Activated CD8-positive, alpha-beta memory T cell treated with anti-CD3 and anti-CD28 coated beads, Interleukin-2, amount 50 U/mL, for 1 hour (primary cell): ENCODE results near the gene FGFBP1.

Experiments used
- DNase-seq: peaks from one replicate; pipeline ENCODE4 v3.0.0-alpha.2; 2020; ENCODE audit errors: extremely low read depth

Gene FGFBP1

GRCh38 chr4:15912961-15913630, 25.4 kb downstream of the FGFBP1 start:
- DNase-seq, result no peak

DNA sequence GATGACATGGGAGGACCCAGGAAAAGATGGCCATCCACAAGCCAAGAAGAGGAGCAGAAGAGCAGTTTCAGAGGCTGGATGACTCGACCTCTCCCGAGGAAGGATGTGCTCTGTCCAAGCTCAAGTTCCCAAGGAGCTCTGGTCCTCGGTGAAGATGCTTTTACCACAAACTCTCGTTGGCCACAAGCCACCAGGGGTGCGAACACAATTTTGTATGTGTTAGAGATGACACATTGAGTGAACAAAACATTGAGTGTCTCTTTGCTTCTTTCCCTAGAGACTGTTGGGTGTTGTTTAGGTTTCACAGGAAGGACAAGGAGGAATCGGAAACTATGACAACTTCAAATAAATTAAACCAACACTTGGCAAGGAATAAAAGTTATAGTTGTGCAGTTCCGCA, 26.3 kb downstream of the FGFBP1 start:
- no peak for DNase-seq

- DNase-seq, result no peak
Observed at GRCh38 chr4:15910155-15910940, 28.2 kb downstream of the FGFBP1 start.

GRCh38 chr4:15907430-15907829, 31.1 kb downstream of the FGFBP1 start:
- DNase-seq, result no peak

GRCh38 chr4:15906020-15906443, 32.5 kb downstream of the FGFBP1 start:
- no peak for DNase-seq

- no peak for DNase-seq
Observed at GRCh38 chr4:15902746-15903145, 35.8 kb downstream of the FGFBP1 start.

- no peak for DNase-seq
Observed at GRCh38 chr4:15901998-15902397, 36.5 kb downstream of the FGFBP1 start.

GRCh38 chr4:15901007-15901406, 37.5 kb downstream of the FGFBP1 start:
- no peak for DNase-seq

DNA sequence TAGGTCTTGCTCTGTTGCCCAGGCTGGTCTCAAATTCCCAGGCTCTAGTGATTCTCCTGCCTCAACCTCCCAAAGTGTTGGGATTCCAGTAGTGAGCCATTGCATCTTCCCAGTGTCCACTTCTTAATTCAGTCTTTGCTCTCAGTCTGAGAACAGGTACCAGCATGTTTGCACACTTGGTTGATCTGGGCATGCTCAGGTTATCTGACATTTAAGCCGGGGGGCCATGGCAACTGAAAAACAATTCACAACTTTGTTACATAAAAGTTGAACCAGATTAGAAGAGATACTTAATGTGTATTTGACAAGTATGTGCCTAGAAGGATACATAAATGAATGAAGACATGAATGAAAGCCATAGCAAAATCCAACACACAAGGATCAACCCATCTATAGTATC, 39.0 kb downstream of the FGFBP1 start:
- DNase-seq, result no peak

DNA sequence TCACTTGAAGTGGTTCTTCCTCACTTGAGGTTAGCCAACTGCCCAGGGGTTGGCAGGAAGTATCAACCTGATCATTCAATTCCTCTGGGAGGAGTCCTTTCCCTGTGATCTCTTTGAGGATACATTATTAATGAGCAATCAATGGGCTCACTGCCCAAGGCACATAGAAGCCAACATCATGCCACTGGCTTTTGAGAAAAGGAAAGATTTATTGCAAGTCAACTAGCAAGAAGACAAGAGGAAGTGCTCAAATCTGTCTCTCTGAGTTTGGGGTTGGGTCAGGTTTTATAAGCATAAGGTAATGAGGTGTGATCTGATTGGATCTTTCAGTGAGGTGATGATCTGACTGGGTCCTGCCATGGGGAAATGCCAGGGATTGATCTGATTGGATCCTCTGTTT, 39.6 kb downstream of the FGFBP1 start:
- DNase-seq, result no peak

DNA sequence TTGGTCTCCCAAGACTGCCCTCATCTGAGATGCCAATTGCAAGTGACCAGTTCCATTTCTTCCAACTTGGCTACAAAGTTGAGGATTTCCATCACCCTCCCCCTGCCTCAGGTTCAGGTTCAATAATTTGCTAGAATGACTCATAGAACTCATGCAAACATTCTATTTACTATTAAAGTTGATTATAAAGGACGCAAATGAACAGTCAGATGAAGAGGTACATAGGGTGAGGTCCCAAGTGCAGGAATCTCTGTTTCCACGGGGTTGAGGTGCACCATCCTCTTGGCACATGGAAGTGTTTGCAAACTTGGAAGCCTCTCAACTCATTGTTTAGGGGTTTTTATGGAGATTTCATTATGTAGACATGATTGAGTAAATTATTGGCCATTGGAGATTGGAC, 41.0 kb downstream of the FGFBP1 start:
- no peak for DNase-seq

DNA sequence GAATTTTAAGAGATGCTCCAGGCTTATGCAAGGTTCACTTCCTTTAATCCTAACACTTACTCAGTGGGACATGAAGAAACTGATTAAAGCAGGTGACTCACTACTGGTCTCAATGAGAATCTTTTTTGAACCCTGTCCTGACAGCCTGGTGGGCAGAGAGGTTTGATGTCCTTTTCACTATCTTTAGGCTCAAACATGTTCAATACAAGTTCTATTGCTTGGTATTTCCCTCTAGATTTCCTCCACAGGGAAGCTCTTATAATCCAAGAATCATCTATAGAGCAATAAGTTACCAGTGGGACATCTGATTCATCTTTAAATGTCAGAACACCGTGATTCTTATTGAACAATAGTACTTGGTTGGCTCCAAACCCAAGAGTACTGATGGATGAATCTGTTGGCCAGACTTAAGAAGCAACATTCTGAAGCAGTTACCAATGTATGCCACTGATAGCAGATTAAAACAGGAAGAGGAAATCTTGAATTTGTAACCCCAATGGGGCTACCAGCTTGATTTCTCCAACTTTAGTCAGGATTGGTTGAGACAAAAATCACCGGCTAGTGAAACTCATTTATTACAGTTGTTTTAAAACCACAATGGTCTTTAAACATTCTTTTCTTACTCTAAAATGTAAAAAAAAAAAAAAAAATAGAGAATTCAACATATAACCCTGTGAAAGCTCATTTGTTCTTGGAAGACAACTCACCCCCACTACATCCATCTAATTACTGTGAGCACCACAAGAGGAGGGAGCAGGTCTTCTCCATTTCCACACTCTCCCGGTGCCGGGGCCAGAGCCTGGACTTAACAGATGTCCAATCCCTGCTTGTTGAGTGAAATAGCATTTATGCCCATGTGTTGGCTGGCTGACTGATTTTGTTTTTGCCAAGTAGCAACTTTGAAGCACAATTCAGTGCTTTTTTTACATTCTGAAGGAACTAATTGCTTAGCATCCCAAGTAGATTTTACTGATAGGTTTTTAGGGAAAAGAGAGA, 43.3 kb downstream of the FGFBP1 start:
- DNase-seq, result no peak

- no peak for DNase-seq
Observed at GRCh38 chr4:15894393-15894792, 44.1 kb downstream of the FGFBP1 start.

DNA sequence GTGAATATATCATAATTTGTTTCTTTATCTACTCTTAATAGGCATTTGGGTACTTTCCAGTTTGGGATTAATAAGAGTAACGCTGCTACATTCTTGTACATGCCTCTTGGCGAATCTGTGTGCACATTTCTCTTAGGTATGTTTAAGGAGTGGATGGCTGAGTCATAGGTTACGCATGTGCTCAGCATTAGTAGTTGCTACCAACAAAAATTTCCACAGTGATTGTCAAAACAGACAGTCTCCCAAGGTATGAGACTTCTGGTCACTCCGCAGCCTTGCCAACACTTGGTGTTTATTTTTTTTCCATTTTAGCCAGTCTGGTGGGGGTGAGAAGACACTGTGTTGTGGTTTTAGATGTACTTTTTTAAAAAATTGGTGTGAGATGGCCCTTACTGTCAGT, 44.6 kb downstream of the FGFBP1 start:
- no peak for DNase-seq

DNA sequence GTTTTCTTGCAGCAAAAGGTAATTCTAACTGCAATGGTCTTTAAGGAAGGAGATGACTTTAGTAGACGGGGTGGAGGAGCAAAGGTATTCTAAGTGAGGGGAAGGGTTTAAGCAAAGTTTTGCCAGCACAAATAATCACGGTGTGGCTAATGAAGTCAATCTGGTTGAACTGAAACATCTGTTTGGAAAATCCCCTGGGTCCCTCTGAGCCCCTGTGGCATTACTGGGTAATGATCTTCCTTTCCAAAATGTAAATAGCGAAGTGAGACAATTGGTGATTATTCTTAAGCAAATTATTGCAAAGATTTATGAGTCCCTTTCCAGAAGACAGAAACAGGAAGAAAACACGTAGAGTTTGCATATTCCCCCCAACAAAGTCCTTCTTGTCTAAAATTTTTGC, 47.2 kb downstream of the FGFBP1 start:
- DNase-seq, result no peak

GRCh38 chr4:15890246-15890829, 48.2 kb downstream of the FGFBP1 start:
- no peak for DNase-seq

- DNase-seq, result no peak
Observed at GRCh38 chr4:15888515-15888914, 50.0 kb downstream of the FGFBP1 start.
